ENCODE measurements around the gene CXCL10.

CXCL10 gene

GRCh38 chr4:75997946-75998345, 25.4 kb downstream of the CXCL10 start:
- no peak overlapping the region for H3K4me3 ChIP-seq
- DNase-seq (ENCODE audit: low spot score in 2 of 2) = no peak
- no peaks in the 10 kb centered on the region for H3K9me3 ChIP-seq
- H3K4me1 ChIP-seq = no peaks in the 10 kb centered on the region; the same call in 1 of the 2 replicates
- H3K27me3 ChIP-seq (ENCODE audit: low read depth) = no peaks in the 10 kb centered on the region
- in situ Hi-C loops (cut with MboI; ENCODE audit: low sequenced_read_pairs) = loop anchor here (5.0 kb wide), 1 partner anchor 69 kb away; no protein-coding TSS in a partner anchor
- no peaks in the 10 kb centered on the region for H3K36me3 ChIP-seq (replicated peaks)

DNA sequence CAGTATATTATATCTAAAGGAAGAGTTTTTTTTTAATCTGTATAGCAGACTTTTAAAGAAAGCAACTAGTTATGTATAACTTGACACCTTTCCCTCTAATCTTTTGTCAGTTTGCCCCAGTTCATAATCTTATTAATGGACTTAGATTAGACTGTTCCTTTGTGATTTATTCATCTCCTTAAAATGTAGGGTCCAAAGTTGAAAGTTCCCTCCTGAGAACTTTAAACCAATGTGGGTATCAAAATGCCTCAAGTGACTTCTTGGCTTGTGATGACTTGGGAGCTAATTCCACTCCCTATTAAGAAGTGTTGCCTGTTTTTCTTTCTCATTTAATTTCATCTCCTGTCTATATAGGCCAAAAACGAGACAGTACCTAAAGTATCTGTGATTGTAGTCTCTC, 26.2 kb downstream of the CXCL10 start:
- Histone ChIP-seq H3K36me3 (replicated peaks) (no peaks in the 10 kb centered on the region), H3K4me1 (no peaks in the 10 kb centered on the region; the same call in 1 of the 2 replicates), H3K4me3 (no peak overlapping the region), H3K27me3 (ENCODE audit: low read depth) (no peaks in the 10 kb centered on the region), H3K9me3 (no peaks in the 10 kb centered on the region)
- DNase-seq (ENCODE audit: low spot score in 2 of 2) = no peak
- in situ Hi-C loops (cut with MboI; ENCODE audit: low sequenced_read_pairs) = loop anchor here (5.0 kb wide), 1 partner anchor 70 kb away; no protein-coding TSS in a partner anchor

- Histone ChIP-seq H3K36me3 (replicated peaks) (no peaks in the 10 kb centered on the region), H3K27me3 (ENCODE audit: low read depth) (no peaks in the 10 kb centered on the region), H3K9me3 (no peaks in the 10 kb centered on the region), H3K4me3 (no peak overlapping the region), H3K4me1 (no peaks in the 10 kb centered on the region)
- in situ Hi-C loops (cut with MboI; ENCODE audit: low sequenced_read_pairs) = loop anchor here (5.0 kb wide), 1 partner anchor 72 kb away; no protein-coding TSS in a partner anchor
- DNase-seq (ENCODE audit: low spot score in 2 of 2) = peak; percentile 27 to 69
These were observed 27.6 kb downstream of the CXCL10 start for GRCh38 chr4:75995727-75996126.

DNA sequence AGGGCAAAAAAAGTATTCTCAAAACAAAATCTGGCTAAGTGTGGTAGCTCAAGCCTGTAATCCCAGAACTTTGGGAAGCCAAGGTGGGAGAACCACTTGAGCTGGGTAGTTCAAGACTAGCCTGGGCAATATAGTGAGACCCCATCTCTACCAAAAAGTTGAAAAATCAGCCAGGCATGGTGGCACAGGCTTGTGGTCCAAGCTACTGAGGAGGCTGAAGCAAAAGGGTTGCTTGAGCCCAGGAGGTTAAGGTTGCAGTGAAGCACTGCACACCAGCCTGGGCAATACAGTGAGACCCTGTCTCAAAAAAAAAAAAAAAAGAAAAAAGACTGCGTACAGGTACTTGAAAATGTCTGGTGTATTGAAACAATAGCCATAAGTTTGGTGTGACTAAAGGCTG, 30.8 kb downstream of the CXCL10 start:
- Histone ChIP-seq H3K4me1 (peaks cover 8% of the 10 kb centered on the region), H3K27me3 (ENCODE audit: low read depth) (no peaks in the 10 kb centered on the region), H3K4me3 (no peak overlapping the region), H3K36me3 (replicated peaks) (peaks cover 11% of the 10 kb centered on the region; the same call in 1 of the 2 replicates), H3K9me3 (no peaks in the 10 kb centered on the region; the same call in 1 of the 2 replicates)
- in situ Hi-C loops (cut with MboI; ENCODE audit: low sequenced_read_pairs) = no loop called here
- DNase-seq (ENCODE audit: low spot score in 2 of 2) = no peak

GRCh38 chr4:75989846-75990528, 33.3 kb downstream of the CXCL10 start:
- peaks cover 11% of the 10 kb centered on the region; the same call in 1 of the 2 replicates for H3K36me3 ChIP-seq (replicated peaks)
- in situ Hi-C loops (cut with MboI; ENCODE audit: low sequenced_read_pairs) = no loop called here
- H3K27me3 ChIP-seq (ENCODE audit: low read depth) = no peaks in the 10 kb centered on the region
- peak overlapping the region; percentile 72 for H3K4me3 ChIP-seq
- no peaks in the 10 kb centered on the region; the same call in 1 of the 2 replicates for H3K9me3 ChIP-seq
- peaks cover 8% of the 10 kb centered on the region for H3K4me1 ChIP-seq
- no peak for DNase-seq (ENCODE audit: low spot score in 2 of 2)

GRCh38 chr4:75985116-75985515, 38.2 kb downstream of the CXCL10 start:
- no peaks in the 10 kb centered on the region for H3K9me3 ChIP-seq
- no peak overlapping the region for H3K4me3 ChIP-seq
- no peak for DNase-seq (ENCODE audit: low spot score in 2 of 2)
- in situ Hi-C loops (cut with MboI; ENCODE audit: low sequenced_read_pairs) = no loop called here
- H3K36me3 ChIP-seq (replicated peaks) = peaks cover 24% of the 10 kb centered on the region
- H3K4me1 ChIP-seq = peaks cover 8% of the 10 kb centered on the region
- H3K27me3 ChIP-seq (ENCODE audit: low read depth) = no peaks in the 10 kb centered on the region

DNA sequence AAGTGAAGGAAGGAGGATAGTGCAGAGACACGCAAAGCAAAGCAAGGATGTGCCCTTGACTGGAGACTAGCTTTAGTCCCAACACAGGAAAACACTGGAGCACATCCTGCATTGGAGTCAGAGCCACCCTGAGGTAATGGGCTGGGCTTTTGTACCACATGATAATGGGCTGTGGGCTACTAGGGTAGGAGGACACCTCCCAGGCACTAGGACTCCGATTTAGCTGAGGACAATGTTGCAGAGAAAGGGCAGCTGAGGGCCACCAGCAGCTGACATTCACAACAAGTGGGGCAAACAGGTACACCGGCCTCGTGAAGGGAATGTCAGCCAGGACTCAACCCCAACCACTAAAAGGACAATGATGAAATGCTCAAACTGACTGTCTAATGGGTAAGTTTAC, 42.7 kb downstream of the CXCL10 start:
- DNase-seq (ENCODE audit: low spot score in 2 of 2) = no peak
- H3K4me3 ChIP-seq = no peak overlapping the region

GRCh38 chr4:75976177-75976576, 47.1 kb downstream of the CXCL10 start:
- Histone ChIP-seq H3K4me1 (no peaks in the 10 kb centered on the region), H3K4me3 (no peak overlapping the region), H3K9me3 (no peaks in the 10 kb centered on the region), H3K27me3 (ENCODE audit: low read depth) (no peaks in the 10 kb centered on the region), H3K36me3 (replicated peaks) (peaks cover 76% of the 10 kb centered on the region)
- no peak for DNase-seq (ENCODE audit: low spot score in 2 of 2)
- in situ Hi-C loops (cut with MboI; ENCODE audit: low sequenced_read_pairs) = no loop called here

More for the DNA sequence above, 42.7 kb downstream of the CXCL10 start:
- in situ Hi-C loops (cut with MboI; ENCODE audit: low sequenced_read_pairs) = no loop called here
- Histone ChIP-seq H3K36me3 (replicated peaks) (peaks cover 46% of the 10 kb centered on the region), H3K4me1 (no peaks in the 10 kb centered on the region), H3K27me3 (ENCODE audit: low read depth) (no peaks in the 10 kb centered on the region), H3K9me3 (no peaks in the 10 kb centered on the region)

- H3K4me1 ChIP-seq = no peaks in the 10 kb centered on the region
- H3K27me3 ChIP-seq (ENCODE audit: low read depth) = no peaks in the 10 kb centered on the region
- in situ Hi-C loops (cut with MboI; ENCODE audit: low sequenced_read_pairs) = no loop called here
- no peak overlapping the region for H3K4me3 ChIP-seq
- peaks cover 83% of the 10 kb centered on the region for H3K36me3 ChIP-seq (replicated peaks)
- no peak for DNase-seq (ENCODE audit: low spot score in 2 of 2)
- no peaks in the 10 kb centered on the region for H3K9me3 ChIP-seq
These were observed 49.5 kb downstream of the CXCL10 start for GRCh38 chr4:75973766-75974165.

Measured in HAP-1 (cell line).